Upper lobe of left lung (tissue), 6 donors: ENCODE measurements around the gene MMP21. TPM values are rescaled to one million over a fixed set of nuclear protein-coding genes. Genes with fewer than 3 reads are reported as not detected.

Source experiments
- ATAC-seq, 2 donors: fragments of 200-7000 bp; cut with Tn5 transposase; one replicate each; pipeline ENCODE4 v1.9.1; 2022; ENCODE audit warnings: mild to moderate bottlenecking in 2 of 2, moderate library complexity in 2 of 2; ENCODE audit not compliant: low FRiP score in 2 of 2
- DNase-seq, 2 donors: peaks; one replicate each; pipeline ENCODE4 v3.0.0-alpha.2; 2019 to 2020
- H3K27ac ChIP-seq, 4 donors: fragments of 200-600 bp; sonication (generic); one replicate each; pipeline ENCODE4 v1.5.1; 2016 to 2019
- H3K27me3 ChIP-seq, 4 donors: fragments of 200-600 bp; sonication (generic); one replicate each; pipeline ENCODE4 v1.5.1; 2017 to 2019
- H3K36me3 ChIP-seq, 4 donors: fragments of 200-600 bp; sonication (generic); one replicate each; pipeline ENCODE4 v1.5.1; 2016 to 2019
- H3K4me1 ChIP-seq, 4 donors: fragments of 200-600 bp; sonication (generic); one replicate each; pipeline ENCODE4 v1.5.1; 2018 to 2019
- H3K4me3 ChIP-seq, 4 donors: fragments of 200-600 bp; sonication (generic); one replicate each; pipeline ENCODE4 v1.5.1; 2017 to 2019; ENCODE audit warnings: mild to moderate bottlenecking in 2 of 4, moderate library complexity in 1 of 4
- H3K9me3 ChIP-seq, 4 donors: fragments of 200-600 bp; sonication (generic); one replicate each; pipeline ENCODE4 v1.5.1; 2018 to 2019
- EP300 ChIP-seq, 4 donors: sonication (generic); formaldehyde crosslinking; IDR thresholded peaks; one replicate each; pipeline ENCODE4 v1.5.1; 2017; ENCODE audit warnings: antibody characterized with exemption in 4 of 4, control low read depth in 2 of 4
- POLR2A ChIP-seq, 4 donors: fragments of 450-650 bp; IDR thresholded peaks; one replicate each; pipeline ENCODE4 v1.5.1; 2016 to 2017; ENCODE audit warnings: antibody characterized with exemption in 4 of 4, mild to moderate bottlenecking in 2 of 4
- POLR2AphosphoS5 ChIP-seq, 2 donors: sonication (generic); formaldehyde crosslinking; IDR thresholded peaks; one replicate each; pipeline ENCODE4 v1.5.1; 2017; ENCODE audit warnings: antibody characterized with exemption in 2 of 2
- WGBS, 2 donors: methylation state at CpG; one replicate each; pipeline ENCODE4 v1.1.5; 2017 to 2018; 5-methylcytosine and 5-hydroxymethylcytosine counted together
- total RNA-seq, 6 donors: library from RNA; depleted of rRNA in 4 of 6; stranded (reverse); fragments of >200 nt in 4 of 6; gene quantifications; one replicate each; pipeline versions ENCODE4 v1.1.0 to v1.2.1, GENCODE V29; 2016 to 2021
- TF ChIP-seq, protein P1 (sequence below), 6 experiments: fragments of 450-650 bp in 4 of 6; fragments of 200-600 bp in 2 of 6; sonication (generic) in 2 of 6; IDR thresholded peaks; one replicate each; pipeline ENCODE4 v1.5.1; 2016 to 2019; ENCODE audit warnings: antibody characterized with exemption in 6 of 6
- donor health status: DM: no; HTN: no; CAD: no; lungs with moderate emphysema.
- donor health status: DM: no; HTN: yes; CAD: no; lungs with severe emphysema.

MMP21 gene
- total RNA-seq, 6 donors from 2014 or later = 0.13 to 3.1 (median 0.69) TPM; not detected in 1

DNA sequence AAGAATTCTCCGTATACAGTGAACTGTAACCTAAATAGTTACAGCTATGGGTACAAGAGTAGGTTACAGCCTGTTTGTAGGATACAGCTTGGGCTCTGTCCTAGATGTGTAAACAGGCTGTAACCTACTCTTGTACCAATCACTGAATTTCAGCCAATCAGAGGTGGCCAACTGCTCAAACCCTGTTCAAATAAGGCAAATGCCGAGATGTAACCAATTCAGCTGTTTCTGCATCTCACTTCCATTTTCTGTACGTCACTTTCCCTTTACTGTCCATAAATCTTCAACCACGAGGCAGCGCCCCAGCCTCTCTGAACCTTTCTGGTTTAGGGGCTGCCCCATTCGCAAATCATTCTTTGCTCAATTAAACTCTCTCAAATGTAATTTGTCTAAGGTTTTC is 8.3 kb upstream of the MMP21 start:
- Histone ChIP-seq H3K36me3 (peaks cover 0 to 17% (median 3%) of the 10 kb centered on the region in 4 donors), H3K4me3 (no peak overlapping the region), H3K9me3 (no peaks in the 10 kb centered on the region), H3K27ac (no peak overlapping the region), H3K27me3 (no peaks in the 10 kb centered on the region), H3K4me1 (no peaks in the 10 kb centered on the region)
- ATAC-seq (no peak), DNase-seq (no peak)
- TF ChIP-seq POLR2AphosphoS5 (IDR thresholded peaks at IDR 0.05) = no peak
- no peak for TF ChIP-seq EP300 (IDR thresholded peaks at IDR 0.05)
- TF ChIP-seq POLR2A (IDR thresholded peaks at IDR 0.05) = no peak
- TF ChIP-seq, protein P1, sequence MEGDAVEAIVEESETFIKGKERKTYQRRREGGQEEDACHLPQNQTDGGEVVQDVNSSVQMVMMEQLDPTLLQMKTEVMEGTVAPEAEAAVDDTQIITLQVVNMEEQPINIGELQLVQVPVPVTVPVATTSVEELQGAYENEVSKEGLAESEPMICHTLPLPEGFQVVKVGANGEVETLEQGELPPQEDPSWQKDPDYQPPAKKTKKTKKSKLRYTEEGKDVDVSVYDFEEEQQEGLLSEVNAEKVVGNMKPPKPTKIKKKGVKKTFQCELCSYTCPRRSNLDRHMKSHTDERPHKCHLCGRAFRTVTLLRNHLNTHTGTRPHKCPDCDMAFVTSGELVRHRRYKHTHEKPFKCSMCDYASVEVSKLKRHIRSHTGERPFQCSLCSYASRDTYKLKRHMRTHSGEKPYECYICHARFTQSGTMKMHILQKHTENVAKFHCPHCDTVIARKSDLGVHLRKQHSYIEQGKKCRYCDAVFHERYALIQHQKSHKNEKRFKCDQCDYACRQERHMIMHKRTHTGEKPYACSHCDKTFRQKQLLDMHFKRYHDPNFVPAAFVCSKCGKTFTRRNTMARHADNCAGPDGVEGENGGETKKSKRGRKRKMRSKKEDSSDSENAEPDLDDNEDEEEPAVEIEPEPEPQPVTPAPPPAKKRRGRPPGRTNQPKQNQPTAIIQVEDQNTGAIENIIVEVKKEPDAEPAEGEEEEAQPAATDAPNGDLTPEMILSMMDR (IDR thresholded peaks at IDR 0.05) = no peak
- 70 to 73% methylated on average over 6 of the region's 6 CpGs for WGBS, 2 donors

GRCh38 chr10:125783408-125783807 is 7.8 kb upstream of the MMP21 start:
- no peak for ATAC-seq
- no peaks in the 10 kb centered on the region for H3K4me1 ChIP-seq
- no peaks in the 10 kb centered on the region for H3K9me3 ChIP-seq
- DNase-seq = no peak
- no peak for TF ChIP-seq POLR2A (IDR thresholded peaks at IDR 0.05)
- TF ChIP-seq EP300 (IDR thresholded peaks at IDR 0.05) = no peak
- TF ChIP-seq POLR2AphosphoS5 (IDR thresholded peaks at IDR 0.05) = no peak
- TF ChIP-seq, protein P1 (IDR thresholded peaks at IDR 0.05) = no peak
- no peak overlapping the region for H3K27ac ChIP-seq
- H3K27me3 ChIP-seq = no peaks in the 10 kb centered on the region
- 91 to 96% methylated on average over 6 to 7 of the region's 7 CpGs for WGBS, 2 donors
- peaks cover 0 to 11% (median under 1%) of the 10 kb centered on the region in 4 donors for H3K36me3 ChIP-seq
- no peak overlapping the region for H3K4me3 ChIP-seq

DNA sequence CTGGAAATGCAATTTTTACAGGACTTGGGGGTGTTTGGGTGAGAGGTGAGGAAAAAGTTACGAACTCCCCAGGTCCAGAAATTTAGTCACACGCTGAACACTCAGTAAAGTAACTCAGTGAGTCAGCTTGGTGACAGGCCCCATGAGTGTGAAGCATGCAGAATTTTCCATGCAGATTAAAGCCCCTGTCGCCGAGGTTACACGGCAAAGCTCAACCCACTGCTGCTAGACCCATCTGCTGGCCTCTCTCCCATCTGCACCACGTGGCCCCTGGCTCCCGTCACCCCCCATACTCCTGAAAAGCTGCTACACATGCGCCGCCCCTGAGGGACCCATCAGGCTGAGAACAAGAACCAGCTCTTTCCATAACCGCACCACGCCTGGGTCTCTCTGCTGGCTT is 7.0 kb upstream of the MMP21 start:
- no peak for ATAC-seq
- Histone ChIP-seq H3K4me3 (no peak overlapping the region), H3K9me3 (no peaks in the 10 kb centered on the region), H3K27me3 (no peaks in the 10 kb centered on the region), H3K36me3 (peaks cover 0 to 7% (median 0%) of the 10 kb centered on the region in 4 donors), H3K4me1 (no peaks in the 10 kb centered on the region), H3K27ac (no peak overlapping the region)
- DNase-seq = no peak
- 86 to 93% methylated on average over 5 to 11 of the region's 11 CpGs for WGBS, 2 donors
- TF ChIP-seq EP300 (IDR thresholded peaks at IDR 0.05) (no peak), POLR2AphosphoS5 (IDR thresholded peaks at IDR 0.05) (no peak), POLR2A (IDR thresholded peaks at IDR 0.05) (no peak)
- TF ChIP-seq, protein P1 (IDR thresholded peaks at IDR 0.05) = no peak

GRCh38 chr10:125782054-125782453 is 6.4 kb upstream of the MMP21 start:
- no peak for TF ChIP-seq POLR2A (IDR thresholded peaks at IDR 0.05)
- TF ChIP-seq EP300 (IDR thresholded peaks at IDR 0.05) = no peak
- TF ChIP-seq, protein P1 (IDR thresholded peaks at IDR 0.05) = no peak
- TF ChIP-seq POLR2AphosphoS5 (IDR thresholded peaks at IDR 0.05) = no peak
- no peaks in the 10 kb centered on the region for H3K9me3 ChIP-seq
- no peaks in the 10 kb centered on the region for H3K4me1 ChIP-seq
- DNase-seq (no peak), ATAC-seq (no peak)
- WGBS, 2 donors = 80% methylated on average over 11 of the region's 11 CpGs
- H3K36me3 ChIP-seq = peaks cover 0 to 1% (median 0%) of the 10 kb centered on the region in 4 donors
- no peak overlapping the region for H3K27ac ChIP-seq
- no peak overlapping the region for H3K4me3 ChIP-seq
- H3K27me3 ChIP-seq = no peaks in the 10 kb centered on the region

- DNase-seq (no peak), ATAC-seq (no peak)
- Histone ChIP-seq H3K9me3 (no peaks in the 10 kb centered on the region), H3K27me3 (no peaks in the 10 kb centered on the region), H3K27ac (no peak overlapping the region), H3K4me1 (no peaks in the 10 kb centered on the region), H3K4me3 (no peak overlapping the region), H3K36me3 (no peaks in the 10 kb centered on the region)
- TF ChIP-seq, protein P1 (IDR thresholded peaks at IDR 0.05) = no peak
- TF ChIP-seq EP300 (IDR thresholded peaks at IDR 0.05) (no peak), POLR2A (IDR thresholded peaks at IDR 0.05) (no peak), POLR2AphosphoS5 (IDR thresholded peaks at IDR 0.05) (no peak)
- WGBS, 2 donors = 79 to 95% methylated on average over 4 to 8 of the region's 8 CpGs
These were observed 5.8 kb upstream of the MMP21 start for GRCh38 chr10:125781374-125781773.
